ENCODE data around the gene BMP5. TPM values are rescaled to one million over a fixed set of nuclear protein-coding genes. Genes with fewer than 3 reads are reported as not detected.
A peak's percentile ranks its signal among the peaks of the same experiment; 100 is the strongest.

BMP5 gene
- total RNA-seq, 1 experiment from 2014 or later = 17.7 TPM

- Histone ChIP-seq H3K9me3 (ENCODE audit: control insufficient read depth, insufficient read depth, low read depth, low read length) (no peaks in the 10 kb centered on the region), H3K36me3 (ENCODE audit: control insufficient read depth, insufficient read depth, low read length) (no peaks in the 10 kb centered on the region), H3K4me3 (ENCODE audit: low read depth in 2 of 2, low read length in 2 of 2) (no peak overlapping the region), H3K4me1 (ENCODE audit: control insufficient read depth, insufficient read depth, low read length) (peaks cover 9% of the 10 kb centered on the region), H3K27ac (ENCODE audit: low read length) (peak overlapping the region; percentile 36; the same call in 1 of the 2 replicates), H3K27me3 (ENCODE audit: control insufficient read depth, insufficient read depth, low read length) (no peaks in the 10 kb centered on the region)
- in situ Hi-C loops (cut with HindIII; ENCODE audit: low pct_unique_long_range_greater_than_20kb, low sequenced_read_pairs) = no loop called here
- intact Hi-C loops (cut with micrococcal nuclease; ENCODE audit: unreplicated experiment) = no loop called here
- no peak for ATAC-seq
- no peak for TF ChIP-seq POLR2AphosphoS5 (IDR thresholded peaks at IDR 0.05; ENCODE audit: low read depth, low read length)
- TF ChIP-seq, protein P1, sequence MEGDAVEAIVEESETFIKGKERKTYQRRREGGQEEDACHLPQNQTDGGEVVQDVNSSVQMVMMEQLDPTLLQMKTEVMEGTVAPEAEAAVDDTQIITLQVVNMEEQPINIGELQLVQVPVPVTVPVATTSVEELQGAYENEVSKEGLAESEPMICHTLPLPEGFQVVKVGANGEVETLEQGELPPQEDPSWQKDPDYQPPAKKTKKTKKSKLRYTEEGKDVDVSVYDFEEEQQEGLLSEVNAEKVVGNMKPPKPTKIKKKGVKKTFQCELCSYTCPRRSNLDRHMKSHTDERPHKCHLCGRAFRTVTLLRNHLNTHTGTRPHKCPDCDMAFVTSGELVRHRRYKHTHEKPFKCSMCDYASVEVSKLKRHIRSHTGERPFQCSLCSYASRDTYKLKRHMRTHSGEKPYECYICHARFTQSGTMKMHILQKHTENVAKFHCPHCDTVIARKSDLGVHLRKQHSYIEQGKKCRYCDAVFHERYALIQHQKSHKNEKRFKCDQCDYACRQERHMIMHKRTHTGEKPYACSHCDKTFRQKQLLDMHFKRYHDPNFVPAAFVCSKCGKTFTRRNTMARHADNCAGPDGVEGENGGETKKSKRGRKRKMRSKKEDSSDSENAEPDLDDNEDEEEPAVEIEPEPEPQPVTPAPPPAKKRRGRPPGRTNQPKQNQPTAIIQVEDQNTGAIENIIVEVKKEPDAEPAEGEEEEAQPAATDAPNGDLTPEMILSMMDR (IDR thresholded peaks at IDR 0.05) = no peak
- no peak for TF ChIP-seq REST (IDR thresholded peaks at IDR 0.05; ENCODE audit: insufficient read depth in 1 of 2, low read depth in 2 of 2, low read length in 1 of 2)
- no peak for TF ChIP-seq SIN3A (IDR thresholded peaks at IDR 0.05; ENCODE audit: borderline replicate concordance, insufficient read depth, low read depth, low read length)
- no peak for TF ChIP-seq TCF7L2 (IDR thresholded peaks at IDR 0.05; ENCODE audit: low read depth, low read length)
- DNase-seq (ENCODE audit: low read depth, low spot score) = no peak
- ChIA-PET POLR2A (no interaction called here), CTCF (no interaction called here)
- no TSS peak for BruUV-seq (replicated peaks)
These were observed 160.6 kb downstream of the BMP5 start for GRCh38 chr6:55714831-55715230.

GRCh38 chr6:55713436-55713835, 162.0 kb downstream of the BMP5 start:
- Histone ChIP-seq H3K36me3 (ENCODE audit: control insufficient read depth, insufficient read depth, low read length) (no peaks in the 10 kb centered on the region), H3K27ac (ENCODE audit: low read length) (0 out of 2 replicates have a peak overlapping the region, but pooled peaks have one; percentile 32), H3K9me3 (ENCODE audit: control insufficient read depth, insufficient read depth, low read depth, low read length) (no peaks in the 10 kb centered on the region), H3K27me3 (ENCODE audit: control insufficient read depth, insufficient read depth, low read length) (no peaks in the 10 kb centered on the region), H3K4me3 (ENCODE audit: low read depth in 2 of 2, low read length in 2 of 2) (no peak overlapping the region), H3K4me1 (ENCODE audit: control insufficient read depth, insufficient read depth, low read length) (peaks cover 9% of the 10 kb centered on the region)
- ChIA-PET POLR2A (no interaction called here), CTCF (no interaction called here)
- TF ChIP-seq TCF7L2 (IDR thresholded peaks at IDR 0.05; ENCODE audit: low read depth, low read length) = peak; percentile 85
- TF ChIP-seq, protein P1 (IDR thresholded peaks at IDR 0.05) = no peak
- ATAC-seq (peak; percentile 60; the same call in 1 of the 2 replicates), DNase-seq (ENCODE audit: low read depth, low spot score) (no peak)
- no TSS peak for BruUV-seq (replicated peaks)
- in situ Hi-C loops (cut with HindIII; ENCODE audit: low pct_unique_long_range_greater_than_20kb, low sequenced_read_pairs) = no loop called here
- intact Hi-C loops (cut with micrococcal nuclease; ENCODE audit: unreplicated experiment) = no loop called here
